GM19438 (cell line): ENCODE data around the gene PDP2.

Source experiments
- ATAC-seq: cut with Tn5 transposase; IDR thresholded peaks from one replicate; pipeline ENCODE4 v1.9.1; 2021; ENCODE audit warnings: low read depth; ENCODE audit not compliant: unreplicated experiment

The PDP2 gene

GRCh38 chr16:66933776-66934137 is 53.4 kb downstream of the PDP2 start:
- no peak for ATAC-seq

- peak; percentile 69 for ATAC-seq
Measured at GRCh38 chr16:66934138-66934838, 54.0 kb downstream of the PDP2 start, which contains the start of gene CIAO2B. TSS of gene CIAO2B (minus strand) at chr16:66934402. CDS start at chr16:66934364, 38 bp downstream.

GRCh38 chr16:66934839-66935313 is 54.6 kb downstream of the PDP2 start:
- peak; percentile 42 for ATAC-seq

- ATAC-seq, result no peak
Measured at GRCh38 chr16:66935314-66936011, 55.1 kb downstream of the PDP2 start, which contains the start of gene CES2. TSS of gene CES2 (plus strand) at chr16:66935516. CDS start at chr16:66935636, 120 bp downstream.

- no peak for ATAC-seq
Measured at GRCh38 chr16:66936462-66936861, 56.1 kb downstream of the PDP2 start.

GRCh38 chr16:66936889-66937554 is 56.7 kb downstream of the PDP2 start:
- ATAC-seq, result no peak

- no peak for ATAC-seq
Measured at GRCh38 chr16:66937725-66938337, 57.5 kb downstream of the PDP2 start.

- ATAC-seq, result no peak
Measured at GRCh38 chr16:66939366-66939765, 59.1 kb downstream of the PDP2 start.

GRCh38 chr16:66940236-66940635 is 59.9 kb downstream of the PDP2 start:
- no peak for ATAC-seq
